Measurements from ENCODE around the gene LDB2. TPM values are rescaled to one million over a fixed set of nuclear protein-coding genes. Genes with fewer than 3 reads are reported as not detected.

LDB2 gene
- total RNA-seq, 1 donor from 2014 or later, result 4.9 TPM

GRCh38 chr4:16665942-16666551 lies 232.4 kb downstream of the LDB2 start:
- Histone ChIP-seq H2AFZ (ENCODE audit: low read depth, low read length) (no peak overlapping the region), H3K27me3 (ENCODE audit: insufficient read depth, low read length) (no peaks in the 10 kb centered on the region), H3K4me3 (ENCODE audit: insufficient read depth, low read depth, low read length) (no peak overlapping the region), H3K4me2 (ENCODE audit: low read length) (no peak overlapping the region), H3K36me3 (ENCODE audit: insufficient read depth, low read length) (no peaks in the 10 kb centered on the region), H3K9me3 (ENCODE audit: insufficient read depth, low read depth, low read length) (no peaks in the 10 kb centered on the region), H3K27ac (ENCODE audit: low read depth, low read length) (no peak overlapping the region), H3K9ac (ENCODE audit: low read length) (no peak overlapping the region), H3K4me1 (ENCODE audit: insufficient read depth, low read length) (peaks cover 15% of the 10 kb centered on the region), H3K79me2 (ENCODE audit: insufficient read depth, low read length) (no peaks in the 10 kb centered on the region), H4K20me1 (ENCODE audit: insufficient read depth, low read length) (no peaks in the 10 kb centered on the region)
- Mint-ChIP-seq H3K27ac (ENCODE audit: unreplicated experiment) (no peak overlapping the region), H3K27me3 (ENCODE audit: low read depth, unreplicated experiment) (peaks cover 4% of the 10 kb centered on the region), H3K4me1 (ENCODE audit: low read depth, unreplicated experiment) (peaks cover 9% of the 10 kb centered on the region), H3K4me3 (ENCODE audit: unreplicated experiment) (no peak overlapping the region), H3K36me3 (ENCODE audit: low read depth, unreplicated experiment) (peaks cover 1% of the 10 kb centered on the region), H3K9me3 (ENCODE audit: unreplicated experiment) (no peaks in the 10 kb centered on the region)
- no peak for DNase-seq (ENCODE audit: low read depth)
- no peak for TF ChIP-seq EZH2 (IDR thresholded peaks at IDR 0.05; ENCODE audit: insufficient read depth, low read length)
- FAIRE-seq, result no peak

GRCh38 chr4:16663732-16664131 lies 234.7 kb downstream of the LDB2 start:
- H3K9me3 ChIP-seq (ENCODE audit: insufficient read depth, low read depth, low read length), result no peaks in the 10 kb centered on the region
- no peak overlapping the region for H3K27ac ChIP-seq (ENCODE audit: low read depth, low read length)
- H3K9ac ChIP-seq (ENCODE audit: low read length), result no peak overlapping the region
- H2AFZ ChIP-seq (ENCODE audit: low read depth, low read length), result no peak overlapping the region
- FAIRE-seq (peak; percentile 34), DNase-seq (ENCODE audit: low read depth) (peak; percentile 43)
- H3K27me3 ChIP-seq (ENCODE audit: insufficient read depth, low read length), result no peaks in the 10 kb centered on the region
- H3K4me1 ChIP-seq (ENCODE audit: insufficient read depth, low read length), result peaks cover 15% of the 10 kb centered on the region
- H4K20me1 ChIP-seq (ENCODE audit: insufficient read depth, low read length), result no peaks in the 10 kb centered on the region
- H3K36me3 Mint-ChIP-seq (ENCODE audit: low read depth, unreplicated experiment), result peaks cover 1% of the 10 kb centered on the region
- H3K79me2 ChIP-seq (ENCODE audit: insufficient read depth, low read length), result no peaks in the 10 kb centered on the region
- H3K4me3 ChIP-seq (ENCODE audit: insufficient read depth, low read depth, low read length), result no peak overlapping the region
- H3K4me1 Mint-ChIP-seq (ENCODE audit: low read depth, unreplicated experiment), result peaks cover 9% of the 10 kb centered on the region
- H3K4me2 ChIP-seq (ENCODE audit: low read length), result no peak overlapping the region
- peaks cover 2% of the 10 kb centered on the region for H3K27me3 Mint-ChIP-seq (ENCODE audit: low read depth, unreplicated experiment)
- no peak for TF ChIP-seq EZH2 (IDR thresholded peaks at IDR 0.05; ENCODE audit: insufficient read depth, low read length)
- TF ChIP-seq, protein P1, sequence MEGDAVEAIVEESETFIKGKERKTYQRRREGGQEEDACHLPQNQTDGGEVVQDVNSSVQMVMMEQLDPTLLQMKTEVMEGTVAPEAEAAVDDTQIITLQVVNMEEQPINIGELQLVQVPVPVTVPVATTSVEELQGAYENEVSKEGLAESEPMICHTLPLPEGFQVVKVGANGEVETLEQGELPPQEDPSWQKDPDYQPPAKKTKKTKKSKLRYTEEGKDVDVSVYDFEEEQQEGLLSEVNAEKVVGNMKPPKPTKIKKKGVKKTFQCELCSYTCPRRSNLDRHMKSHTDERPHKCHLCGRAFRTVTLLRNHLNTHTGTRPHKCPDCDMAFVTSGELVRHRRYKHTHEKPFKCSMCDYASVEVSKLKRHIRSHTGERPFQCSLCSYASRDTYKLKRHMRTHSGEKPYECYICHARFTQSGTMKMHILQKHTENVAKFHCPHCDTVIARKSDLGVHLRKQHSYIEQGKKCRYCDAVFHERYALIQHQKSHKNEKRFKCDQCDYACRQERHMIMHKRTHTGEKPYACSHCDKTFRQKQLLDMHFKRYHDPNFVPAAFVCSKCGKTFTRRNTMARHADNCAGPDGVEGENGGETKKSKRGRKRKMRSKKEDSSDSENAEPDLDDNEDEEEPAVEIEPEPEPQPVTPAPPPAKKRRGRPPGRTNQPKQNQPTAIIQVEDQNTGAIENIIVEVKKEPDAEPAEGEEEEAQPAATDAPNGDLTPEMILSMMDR (IDR thresholded peaks at IDR 0.05; ENCODE audit: insufficient read depth, low read depth, low read length), result no peak
- no peaks in the 10 kb centered on the region for H3K36me3 ChIP-seq (ENCODE audit: insufficient read depth, low read length)
- no peaks in the 10 kb centered on the region for H3K9me3 Mint-ChIP-seq (ENCODE audit: unreplicated experiment)
- peak overlapping the region; percentile 29 for H3K27ac Mint-ChIP-seq (ENCODE audit: unreplicated experiment)
- H3K4me3 Mint-ChIP-seq (ENCODE audit: unreplicated experiment), result no peak overlapping the region

GRCh38 chr4:16663307-16663706 lies 235.1 kb downstream of the LDB2 start:
- Histone ChIP-seq H3K4me3 (ENCODE audit: insufficient read depth, low read depth, low read length) (no peak overlapping the region), H3K27me3 (ENCODE audit: insufficient read depth, low read length) (no peaks in the 10 kb centered on the region), H3K79me2 (ENCODE audit: insufficient read depth, low read length) (no peaks in the 10 kb centered on the region), H3K36me3 (ENCODE audit: insufficient read depth, low read length) (no peaks in the 10 kb centered on the region), H2AFZ (ENCODE audit: low read depth, low read length) (no peak overlapping the region), H3K9me3 (ENCODE audit: insufficient read depth, low read depth, low read length) (no peaks in the 10 kb centered on the region), H3K9ac (ENCODE audit: low read length) (no peak overlapping the region), H3K4me1 (ENCODE audit: insufficient read depth, low read length) (peaks cover 15% of the 10 kb centered on the region), H3K4me2 (ENCODE audit: low read length) (no peak overlapping the region), H4K20me1 (ENCODE audit: insufficient read depth, low read length) (no peaks in the 10 kb centered on the region), H3K27ac (ENCODE audit: low read depth, low read length) (no peak overlapping the region)
- DNase-seq (ENCODE audit: low read depth) (no peak), FAIRE-seq (no peak)
- Mint-ChIP-seq H3K27ac (ENCODE audit: unreplicated experiment) (no peak overlapping the region), H3K4me3 (ENCODE audit: unreplicated experiment) (no peak overlapping the region), H3K36me3 (ENCODE audit: low read depth, unreplicated experiment) (peaks cover 1% of the 10 kb centered on the region), H3K9me3 (ENCODE audit: unreplicated experiment) (no peaks in the 10 kb centered on the region), H3K27me3 (ENCODE audit: low read depth, unreplicated experiment) (peaks cover 2% of the 10 kb centered on the region), H3K4me1 (ENCODE audit: low read depth, unreplicated experiment) (peaks cover 9% of the 10 kb centered on the region)
- no peak for TF ChIP-seq EZH2 (IDR thresholded peaks at IDR 0.05; ENCODE audit: insufficient read depth, low read length)
- TF ChIP-seq, protein P1 (IDR thresholded peaks at IDR 0.05; ENCODE audit: insufficient read depth, low read depth, low read length), result no peak

Data from astrocyte (in vitro differentiated cells and primary cell).